ENCODE results near the gene ZFHX3.

Gene ZFHX3

DNA sequence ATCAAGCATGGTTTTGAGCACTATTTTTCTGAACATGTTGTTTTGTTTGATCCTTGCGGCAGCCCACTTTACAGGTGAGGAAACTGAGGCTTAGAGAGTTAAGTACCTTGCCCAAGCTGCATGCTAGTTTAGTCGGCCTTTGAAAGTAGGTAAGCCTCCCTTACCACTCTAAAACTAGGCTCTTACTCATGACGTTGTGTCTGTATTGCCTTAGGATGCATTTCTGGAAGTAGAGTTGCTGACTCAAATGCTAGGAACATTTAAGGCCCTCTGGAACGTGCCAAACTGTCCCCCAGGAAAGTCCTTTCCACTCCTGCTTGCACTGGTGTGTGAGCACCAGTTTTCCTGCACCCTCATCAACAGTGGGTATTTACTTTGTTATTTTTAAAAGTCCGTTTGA is 76.6 kb downstream of the ZFHX3 start:
- no peak for DNase-seq

DNA sequence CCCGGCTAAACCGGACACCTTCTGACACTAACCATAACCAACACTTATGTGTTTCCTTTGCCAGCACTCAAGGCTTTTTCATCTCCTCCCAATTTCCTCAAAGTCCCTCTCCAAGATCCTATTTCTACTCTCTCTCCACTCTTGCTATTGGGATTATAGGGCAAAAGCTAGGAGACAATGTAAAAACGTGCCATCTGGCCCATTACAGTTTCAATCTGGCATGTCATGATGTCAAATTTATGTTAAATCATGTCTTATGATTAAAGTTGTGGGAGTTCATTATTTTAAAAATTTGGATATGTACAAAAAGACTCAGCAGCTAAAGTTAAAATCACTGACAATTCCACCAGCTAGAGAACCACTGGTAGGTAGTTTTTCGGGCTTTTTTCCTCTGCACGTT is 77.3 kb downstream of the ZFHX3 start:
- no peak for DNase-seq

DNA sequence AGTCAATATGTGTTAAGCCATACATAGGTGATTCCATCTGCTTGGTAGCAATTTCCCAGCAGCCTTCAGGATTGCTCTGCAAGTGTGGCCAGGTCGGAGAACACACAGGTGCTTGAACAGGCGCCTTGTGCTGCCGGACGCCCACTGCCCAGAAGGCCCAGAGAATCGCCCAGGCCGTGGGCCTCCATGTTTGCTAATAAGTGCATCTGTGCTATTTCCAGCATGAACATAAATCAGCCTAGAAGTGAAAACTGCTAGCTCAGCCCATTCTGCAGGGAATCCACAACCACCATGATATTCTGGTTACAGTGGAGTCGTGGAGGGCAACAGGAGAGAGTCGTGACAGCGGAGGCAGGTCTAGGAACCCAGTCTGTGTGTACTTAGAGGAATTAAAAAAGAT is 78.1 kb downstream of the ZFHX3 start:
- DNase-seq = no peak

DNA sequence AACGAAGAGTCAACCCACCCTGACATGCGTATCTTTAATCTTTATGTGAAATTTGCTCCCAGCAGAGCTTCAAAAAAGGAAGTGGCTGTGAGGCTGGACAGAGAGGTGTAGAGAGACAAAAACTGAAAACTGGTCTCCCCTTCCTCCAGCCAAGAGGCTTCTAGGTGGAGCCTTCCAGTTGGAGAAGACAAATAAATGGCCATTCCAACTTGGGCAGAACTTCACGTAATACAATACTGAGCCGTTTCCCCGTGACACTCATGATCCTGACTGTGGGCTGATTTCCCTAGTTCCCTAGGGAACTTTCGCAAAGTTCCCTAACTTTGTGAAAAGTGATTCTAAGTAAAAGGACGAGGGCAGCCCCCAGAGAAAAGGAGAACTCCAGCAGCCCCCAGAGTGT is 78.8 kb downstream of the ZFHX3 start:
- no peak for DNase-seq

DNA sequence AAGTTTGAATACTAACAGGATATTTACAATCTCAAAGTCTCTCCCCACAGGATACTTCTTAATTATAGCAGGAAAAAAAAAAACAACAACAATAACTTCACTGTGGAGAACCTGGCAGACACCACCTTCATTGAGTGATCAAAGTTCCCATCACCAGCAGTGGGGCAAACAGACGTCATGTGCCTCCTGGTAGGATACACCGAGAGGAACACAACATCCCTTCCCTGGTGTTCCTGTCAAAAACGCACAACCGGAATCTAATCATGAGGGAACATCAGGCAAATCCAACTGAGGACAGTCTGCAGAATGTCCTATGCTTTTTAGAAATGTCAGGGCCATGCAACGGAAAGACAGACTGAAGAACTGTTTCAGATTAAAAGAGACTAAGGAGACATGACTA is 80.0 kb downstream of the ZFHX3 start:
- DNase-seq = no peak

DNA sequence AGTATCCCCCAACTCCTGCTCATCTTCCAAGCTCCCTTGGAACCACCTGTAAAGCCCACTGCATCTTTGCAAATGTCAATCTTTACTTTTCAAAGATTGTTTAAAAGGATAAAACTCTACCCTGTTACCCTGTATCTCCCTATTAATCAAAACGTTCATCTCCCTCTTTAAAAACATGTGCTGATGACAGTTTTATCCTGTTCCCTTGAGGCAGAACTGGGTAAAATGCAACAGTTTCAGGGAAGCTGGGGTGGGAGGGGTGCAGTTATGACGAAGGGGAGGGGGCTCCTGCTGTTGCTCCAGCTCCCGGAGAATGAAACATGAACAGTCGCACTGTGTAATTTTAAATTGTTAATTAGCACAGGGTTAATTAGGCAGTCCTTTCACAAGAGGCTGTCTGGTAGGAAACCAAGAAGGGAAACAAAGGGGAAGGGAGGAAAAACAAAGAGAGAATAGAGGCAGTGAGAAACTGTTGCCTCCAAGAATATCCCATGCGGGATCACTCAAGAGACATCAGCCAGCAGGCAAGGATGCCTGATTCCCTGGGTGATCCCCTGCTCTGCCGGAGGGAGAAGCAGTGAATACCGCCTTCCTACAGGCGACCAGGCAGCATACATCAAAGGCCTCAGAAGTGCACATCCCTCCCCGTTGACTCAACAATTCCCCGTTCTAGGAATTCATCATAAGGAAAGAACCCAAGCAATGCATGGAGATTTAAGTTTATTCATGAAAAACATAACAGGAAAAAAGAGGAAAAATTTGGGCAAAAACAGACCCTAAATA is 84.2 kb downstream of the ZFHX3 start:
- DNase-seq = no peak

DNA sequence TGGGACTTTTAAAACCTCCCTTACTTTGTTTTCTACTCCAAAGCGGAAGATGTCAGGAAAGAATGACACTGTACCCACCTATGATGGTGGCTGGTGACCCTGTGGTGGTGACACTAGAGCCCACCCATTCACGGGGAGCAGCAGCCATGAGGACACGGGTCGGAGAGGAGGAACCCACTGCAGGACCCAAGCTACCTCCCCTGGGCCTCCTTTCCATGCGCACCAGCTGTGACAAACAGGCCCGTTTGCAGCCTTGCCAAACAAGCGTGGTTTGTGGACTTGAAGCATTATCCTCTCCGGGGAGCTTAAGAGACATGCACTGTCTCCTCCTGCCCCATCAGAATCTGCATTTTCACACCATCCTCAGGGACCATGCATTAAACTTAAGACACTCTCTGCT is 85.6 kb downstream of the ZFHX3 start:
- no peak for DNase-seq

DNA sequence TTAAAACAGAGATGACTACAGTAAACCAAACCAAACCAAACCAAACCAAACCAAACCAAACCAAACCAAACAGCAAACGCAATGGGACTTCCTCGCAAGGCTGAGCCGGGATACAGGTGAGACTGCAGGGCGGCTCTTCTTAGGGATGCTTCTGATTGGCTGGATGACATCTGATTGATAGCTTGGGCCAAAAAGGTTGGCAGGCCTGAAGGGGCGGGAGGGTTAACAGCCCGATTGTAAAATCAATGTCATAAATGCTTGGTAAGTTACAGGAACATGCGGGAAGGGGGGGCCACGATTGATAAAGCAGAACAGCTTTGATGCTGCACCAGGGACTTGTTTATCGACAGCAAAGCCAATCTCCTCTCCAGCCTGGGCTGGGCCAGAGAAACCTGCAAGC is 86.1 kb downstream of the ZFHX3 start:
- no peak for DNase-seq

DNA sequence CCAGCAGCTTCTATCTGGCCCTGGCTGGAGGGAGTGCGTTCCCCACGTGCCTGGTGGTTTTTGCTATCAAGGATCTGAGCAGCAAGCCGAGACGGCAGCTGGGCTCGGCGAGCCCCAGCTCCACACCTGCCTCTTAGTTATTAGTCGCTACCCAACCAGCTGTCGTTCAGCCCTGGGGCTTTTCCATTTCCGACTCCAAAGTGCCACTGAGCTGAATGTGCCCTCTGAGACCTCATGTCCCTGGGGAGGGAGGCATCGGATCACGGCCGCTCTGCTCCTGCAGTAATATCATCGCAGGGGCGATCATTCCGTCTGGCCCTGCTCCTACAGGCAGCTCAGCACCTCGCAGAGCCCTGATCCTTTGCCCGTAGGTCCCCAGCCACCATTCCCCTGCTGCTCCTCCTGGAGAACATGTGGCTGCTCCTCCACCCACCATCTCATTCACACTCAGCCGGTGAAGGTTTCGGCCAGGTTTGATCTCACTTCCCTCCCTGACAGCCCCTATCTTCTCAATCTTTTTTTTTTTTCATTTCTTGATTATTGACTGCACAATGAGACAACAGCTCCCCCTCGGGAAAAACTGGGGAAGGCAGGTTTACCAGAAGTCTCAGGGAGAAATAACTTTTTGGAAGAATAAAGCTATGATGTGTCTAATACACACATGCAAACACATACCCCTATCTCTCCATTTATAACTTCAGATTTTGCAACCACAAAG is 86.7 kb downstream of the ZFHX3 start:
- no peak for DNase-seq

DNA sequence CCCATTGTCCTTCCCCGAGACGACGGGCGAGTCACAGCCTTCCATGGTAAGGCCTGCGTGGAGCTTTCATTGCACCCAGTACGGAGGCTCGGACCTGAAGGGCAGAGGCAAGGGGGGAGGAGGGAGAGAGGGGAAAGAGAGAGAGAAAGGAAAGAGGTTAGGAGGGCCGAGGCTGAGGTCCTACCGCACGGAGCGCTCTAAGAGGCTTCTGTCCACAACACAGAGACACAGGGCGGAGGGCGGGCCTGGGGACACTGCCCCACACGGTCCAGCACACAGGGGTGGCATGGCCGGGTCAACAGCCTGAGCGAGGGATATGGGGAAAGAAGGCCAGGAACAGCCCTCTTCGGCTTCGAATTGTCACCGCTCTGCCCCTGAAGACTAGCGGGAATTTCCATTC is 87.8 kb downstream of the ZFHX3 start:
- DNase-seq = no peak

DNA sequence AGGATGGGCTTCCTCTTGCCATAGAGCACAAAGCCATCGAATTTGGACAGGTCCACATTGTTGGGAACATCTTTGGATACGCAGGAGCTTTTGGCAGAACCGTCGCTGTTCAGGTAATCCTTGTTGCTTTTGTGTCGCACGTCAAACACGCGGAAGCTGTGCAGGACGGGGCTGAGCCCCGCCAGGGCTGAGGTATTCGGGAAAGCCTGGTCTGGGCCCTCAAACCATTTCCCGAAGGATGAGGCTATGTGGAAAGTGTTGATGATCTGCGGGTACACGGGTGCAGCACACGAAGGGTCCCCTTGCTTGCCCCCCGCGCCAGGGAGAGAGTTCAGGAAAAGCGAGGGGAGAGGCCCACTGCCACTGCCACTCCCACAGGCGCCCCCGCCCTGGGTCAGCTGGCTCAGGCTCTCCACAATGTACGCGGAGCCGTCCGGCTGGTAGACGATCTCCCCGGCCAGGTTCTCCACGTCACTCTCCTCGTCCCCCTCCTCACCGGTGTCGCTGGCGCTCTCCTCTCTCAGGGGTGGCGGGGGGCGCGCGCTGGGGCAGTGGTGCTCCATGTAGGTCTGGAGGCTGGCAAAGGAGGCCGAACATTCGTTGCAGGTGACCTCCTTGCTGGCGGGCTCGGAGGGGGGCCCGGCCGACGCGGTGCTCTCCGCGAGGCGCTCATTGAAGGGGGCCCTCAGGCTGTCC is 88.5 kb downstream of the ZFHX3 start:
- no peak for DNase-seq

DNA sequence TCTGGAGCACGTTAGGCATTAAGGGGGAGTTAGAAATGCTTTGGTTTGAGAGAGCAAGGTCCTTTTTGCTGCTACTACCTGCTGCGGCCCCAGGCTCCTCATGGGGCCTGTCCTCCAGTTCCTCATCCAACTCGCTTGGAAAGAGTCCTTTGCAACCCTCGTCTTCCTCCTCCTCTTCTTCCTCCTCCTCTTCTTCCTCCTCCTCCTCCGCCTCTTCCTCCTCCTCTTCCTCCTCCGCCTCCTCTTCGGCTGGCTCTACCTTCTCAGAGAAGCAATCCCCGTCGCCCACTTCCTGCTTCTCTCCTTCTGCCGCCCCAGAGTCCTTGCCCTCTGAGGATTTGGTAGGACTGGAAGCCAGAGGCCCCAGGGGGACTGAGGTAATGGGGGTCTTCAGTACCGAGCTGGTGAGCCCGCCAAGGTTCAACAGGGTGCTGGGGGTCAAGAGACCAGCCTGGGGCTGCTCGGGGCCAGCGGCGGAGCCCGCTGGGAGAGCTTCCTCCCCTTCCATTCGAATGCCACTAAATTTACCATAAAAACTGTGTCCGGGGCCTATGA is 89.3 kb downstream of the ZFHX3 start:
- no peak for DNase-seq

DNA sequence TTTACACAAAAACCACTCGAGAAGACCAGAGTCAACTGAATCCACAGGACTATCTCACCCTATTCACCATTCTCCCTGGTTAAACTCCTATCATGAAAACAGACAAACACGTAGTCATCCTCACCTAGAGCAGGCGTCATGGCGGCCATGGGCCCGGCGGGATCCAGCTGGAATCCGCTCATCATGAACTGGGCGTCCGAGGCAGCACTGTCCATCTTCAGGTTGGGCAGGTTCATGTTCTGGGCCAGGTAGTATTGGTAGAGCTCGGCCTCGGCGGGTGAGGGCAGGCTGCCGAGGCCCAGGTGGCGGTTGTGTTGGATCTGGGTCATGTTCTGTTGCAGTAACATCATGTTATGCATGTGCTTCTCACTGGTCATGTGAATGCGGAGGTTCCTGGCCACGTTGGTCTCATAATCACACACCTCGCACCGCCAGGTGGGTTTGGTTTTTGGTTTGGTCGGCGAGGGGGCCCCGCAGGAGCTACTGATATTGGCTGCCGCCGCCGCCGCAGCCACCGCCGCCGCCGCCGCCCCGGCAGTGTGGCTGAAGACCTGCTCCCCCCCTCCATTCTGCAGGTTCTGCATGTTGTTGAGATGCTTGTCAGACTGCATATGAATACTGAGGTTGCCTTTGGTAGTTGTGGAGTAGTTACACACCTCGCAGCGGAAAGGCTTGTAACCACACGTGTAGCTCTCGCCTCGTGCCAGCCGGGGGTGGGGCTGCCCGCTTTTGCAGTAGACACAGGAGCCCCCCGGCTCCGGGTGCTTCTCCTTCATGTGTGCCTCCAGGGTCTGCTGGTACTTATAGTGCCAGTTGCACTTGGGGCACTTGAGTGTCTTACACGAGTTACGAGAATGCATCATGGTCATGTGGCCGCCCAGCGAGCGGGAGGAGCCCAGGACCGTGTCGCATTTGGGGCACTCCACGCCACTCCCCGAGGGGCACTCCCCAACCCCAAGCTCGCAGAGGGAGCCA is 90.3 kb downstream of the ZFHX3 start:
- no peak for DNase-seq

DNA sequence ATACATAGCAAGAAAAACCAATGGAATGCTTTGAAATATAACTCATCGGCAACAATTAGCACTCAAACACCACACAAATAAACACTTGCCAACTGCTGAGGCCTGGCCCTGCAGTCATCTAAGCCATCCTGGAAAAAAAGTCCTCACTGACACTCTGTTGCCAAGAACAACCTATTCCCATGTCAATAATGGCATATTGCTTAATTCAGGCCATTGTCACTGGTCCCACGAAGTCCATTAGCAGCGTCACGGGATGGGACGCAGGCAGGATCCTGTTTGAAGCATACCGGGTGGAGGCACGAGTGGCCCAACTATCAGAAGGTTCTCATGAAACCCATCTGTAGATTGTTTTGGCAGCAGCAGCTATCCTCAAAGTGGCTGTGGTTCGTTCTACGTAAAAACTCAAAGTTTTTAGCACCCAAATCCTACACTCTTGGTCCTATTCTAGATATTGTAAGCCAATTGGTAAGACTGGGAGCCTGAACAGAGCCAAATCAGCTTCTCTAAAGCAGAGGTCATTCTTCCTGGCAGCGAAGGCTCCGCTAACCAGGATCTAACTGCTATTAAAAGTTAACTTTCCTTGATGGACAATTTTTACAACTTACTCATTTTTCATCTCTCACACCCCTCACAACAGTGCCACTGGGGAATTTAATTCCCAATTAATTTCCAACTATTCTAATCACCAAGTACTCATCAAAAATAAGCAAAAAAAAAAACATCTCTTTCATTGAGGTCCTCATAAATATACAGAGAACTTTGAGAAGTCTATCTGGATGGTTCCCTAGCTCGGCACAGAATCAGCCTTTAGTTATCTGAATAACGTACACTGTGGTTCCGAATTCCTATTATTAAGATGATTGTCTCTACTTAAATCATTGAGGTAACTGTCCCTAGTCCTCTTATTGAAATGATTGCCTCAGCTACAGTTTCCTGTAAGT is 91.5 kb downstream of the ZFHX3 start:
- DNase-seq = no peak

DNA sequence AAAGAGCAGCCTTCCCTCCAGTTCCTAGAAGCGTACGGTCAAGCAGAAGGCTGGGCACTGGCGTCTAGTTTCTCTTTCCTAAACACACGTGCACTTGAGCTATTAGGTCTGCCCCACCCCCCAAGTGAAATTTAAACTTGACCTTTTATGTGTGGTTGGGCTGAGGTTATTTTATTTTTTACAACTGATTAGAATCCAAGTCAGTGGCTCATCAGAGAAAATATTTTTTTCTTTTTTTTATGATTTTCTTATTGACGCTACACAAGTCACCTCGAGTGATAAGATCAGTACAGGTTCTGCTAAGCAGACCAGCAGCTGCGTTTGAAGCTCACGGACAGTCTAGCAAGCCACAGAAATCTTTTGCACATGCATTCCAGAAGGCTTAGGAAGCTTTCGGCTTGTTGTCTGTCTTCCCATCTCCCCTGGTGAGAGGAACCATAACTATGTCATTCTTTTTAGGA is 95.1 kb downstream of the ZFHX3 start:
- no peak for DNase-seq

DNA sequence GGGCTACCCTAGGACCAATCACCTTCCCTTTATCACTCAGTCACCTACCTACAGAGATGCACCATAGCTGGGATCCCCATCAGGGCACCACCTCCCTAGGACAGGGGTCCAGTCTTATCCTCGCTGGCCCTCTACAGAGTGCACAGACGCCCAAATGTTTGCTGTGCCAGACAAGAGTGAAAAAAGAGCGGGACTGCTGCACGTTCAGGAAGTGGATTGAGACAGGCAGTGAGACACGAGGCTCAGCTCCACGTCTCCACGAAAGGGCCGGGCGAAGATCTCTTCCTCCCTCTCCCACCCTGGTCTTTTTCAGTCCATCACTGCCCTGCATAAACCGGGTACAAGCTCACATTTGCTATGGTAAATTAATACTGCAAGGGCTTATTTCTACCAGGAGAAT is 95.5 kb downstream of the ZFHX3 start:
- no peak for DNase-seq

DNA sequence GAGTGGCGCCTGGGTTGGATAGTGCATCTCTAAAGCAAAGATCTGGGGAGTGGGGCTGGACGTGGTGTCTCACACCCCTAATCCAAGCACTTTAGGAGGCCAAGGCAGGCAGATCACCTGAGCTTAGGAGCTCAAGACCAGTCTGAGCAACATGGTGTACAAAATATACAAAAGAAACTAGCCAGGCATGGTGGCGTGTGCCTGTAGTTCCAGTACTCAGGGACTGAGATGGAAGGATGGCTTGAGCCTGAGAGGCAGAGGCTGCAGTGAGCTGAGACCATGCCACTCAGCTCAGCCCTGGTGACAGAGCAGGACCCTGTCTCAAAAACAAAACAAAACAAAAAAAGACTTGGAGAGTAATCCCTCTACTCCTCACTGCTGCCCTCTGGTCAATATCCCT is 96.0 kb downstream of the ZFHX3 start:
- DNase-seq = no peak

DNA sequence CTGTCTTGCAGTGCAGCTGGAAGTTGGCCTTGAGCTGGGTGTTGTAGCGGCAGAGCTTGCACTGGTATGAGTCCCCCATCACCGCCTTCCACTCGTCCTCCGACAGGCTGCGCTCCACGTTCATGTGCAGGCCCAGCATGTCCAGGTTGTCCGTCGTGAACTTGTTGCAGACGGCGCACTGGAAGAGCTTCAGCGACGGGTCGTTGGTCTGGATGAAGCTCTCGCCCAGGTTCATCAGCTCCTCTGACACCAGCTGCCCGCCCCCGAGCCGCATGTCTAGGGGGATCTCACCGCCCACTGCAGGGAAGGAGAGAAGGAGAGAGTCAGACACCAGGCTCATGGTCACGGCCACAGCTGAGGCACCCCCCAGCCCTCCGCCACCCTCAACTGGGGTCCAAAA is 97.3 kb downstream of the ZFHX3 start:
- no peak for DNase-seq

DNA sequence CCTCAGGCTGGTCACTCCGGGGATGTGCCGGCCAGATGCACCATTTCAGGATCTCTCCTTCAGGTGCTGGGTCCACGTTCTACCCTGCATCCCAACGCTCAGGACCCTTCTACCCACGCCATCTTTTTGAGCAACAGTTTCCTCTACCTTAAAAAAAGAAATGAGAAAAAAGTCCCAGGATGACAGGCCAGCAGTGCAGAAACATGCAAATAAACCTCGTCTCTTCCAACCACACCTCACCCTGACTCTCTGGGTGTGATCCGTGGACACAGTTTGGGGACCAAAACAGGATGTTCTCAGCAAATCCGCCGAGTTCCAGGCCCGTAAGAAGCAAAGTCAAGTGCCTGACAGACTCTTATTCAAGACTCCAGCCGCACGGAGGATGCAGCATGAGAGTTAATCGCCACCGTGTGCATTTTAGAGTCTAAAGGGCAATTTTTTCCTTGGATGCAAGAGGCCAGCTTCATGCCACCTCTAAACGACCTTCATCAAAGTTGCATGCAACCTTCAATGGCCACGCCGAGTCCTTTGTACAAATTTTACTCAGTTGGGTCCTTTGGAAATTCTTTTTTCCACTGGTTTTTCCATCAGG is 99.6 kb downstream of the ZFHX3 start:
- DNase-seq = no peak

DNA sequence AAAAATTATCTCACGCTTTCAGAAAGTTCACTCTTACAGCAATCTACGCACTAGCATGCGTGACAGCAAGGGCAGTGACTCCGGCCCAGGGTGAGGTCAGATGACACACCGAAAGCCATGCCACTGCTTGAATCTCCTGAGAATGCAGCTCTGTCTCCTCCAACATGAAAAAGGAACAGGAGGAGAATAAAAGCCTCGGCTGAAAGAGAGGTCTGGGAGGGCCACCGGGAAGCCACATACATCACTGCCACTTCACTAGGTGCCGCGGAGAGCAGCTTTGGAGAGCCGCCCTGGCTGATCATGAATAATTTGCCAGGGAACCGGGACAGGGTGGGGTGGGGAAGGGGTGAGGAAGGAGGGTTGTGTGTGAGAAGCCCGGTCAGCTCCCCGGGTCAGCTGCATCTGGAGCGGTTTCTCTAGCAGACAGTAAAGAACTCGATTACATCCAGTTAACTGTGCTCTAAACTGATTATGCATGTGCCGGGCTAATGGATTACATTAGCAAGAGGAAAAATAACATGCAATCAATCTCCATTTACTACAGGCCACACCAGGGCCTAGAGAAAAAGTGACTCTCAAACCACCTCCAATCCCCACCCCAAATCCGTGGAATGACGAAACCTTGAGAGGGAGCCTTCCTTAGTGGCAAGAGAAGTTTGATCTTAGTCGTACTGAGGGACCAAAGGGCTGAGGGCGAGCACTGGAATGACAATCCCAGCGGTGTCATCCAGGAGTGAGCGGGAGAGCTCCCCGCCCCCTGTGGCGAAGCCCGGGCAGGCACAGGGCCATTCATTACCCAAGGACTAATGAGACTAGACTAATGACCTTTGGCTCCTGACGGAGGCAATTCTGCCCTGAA is 100.3 kb downstream of the ZFHX3 start:
- DNase-seq = no peak

Data from activated CD4-positive, alpha-beta T cell treated with anti-CD3 and anti-CD28 coated beads, Interleukin-2, amount 50 U/mL, for 1 hour (primary cell).